Sigmoid colon (tissue), 7 donors: Measurements from ENCODE around the gene PACS1. TPM values are rescaled to one million over a fixed set of nuclear protein-coding genes. Genes with fewer than 3 reads are reported as not detected.

Experiments used
- DNase-seq: peaks from one replicate; pipeline ENCODE4 v3.0.0-alpha.2; 2019
- H3K27ac ChIP-seq, 4 donors: fragments of 200-600 bp; sonication (generic); one replicate each; pipeline ENCODE4 v1.5.1; 2016 to 2019; ENCODE audit warnings: mild to moderate bottlenecking in 1 of 4
- H3K27me3 ChIP-seq, 3 donors: fragments of 200-600 bp; sonication (generic); one replicate each; pipeline ENCODE4 v1.5.1; 2019; ENCODE audit warnings: mild to moderate bottlenecking in 1 of 3
- H3K36me3 ChIP-seq, 4 donors: fragments of 200-600 bp; sonication (generic); one replicate each; pipeline ENCODE4 v1.5.1; 2016 to 2019
- H3K4me1 ChIP-seq, 4 donors: fragments of 200-600 bp; sonication (generic); one replicate each; pipeline ENCODE4 v1.5.1; 2017 to 2019
- H3K4me3 ChIP-seq, 4 donors: fragments of 200-600 bp; sonication (generic); one replicate each; pipeline ENCODE4 v1.5.1; 2017 to 2019; ENCODE audit warnings: mild to moderate bottlenecking in 2 of 4, moderate library complexity in 1 of 4
- H3K9me3 ChIP-seq, 4 donors: fragments of 200-600 bp in 3 of 4; sonication (generic) in 3 of 4; one replicate each; pipeline versions ENCODE4 v1.5.1 to v1.6.1; 2013 to 2019
- CTCF ChIP-seq, 4 experiments: fragments of 450-650 bp in 3 of 4; fragments of 200-600 bp in 1 of 4; IDR thresholded peaks; one replicate each; pipeline ENCODE4 v1.5.1; 2016 to 2019; ENCODE audit warnings: antibody characterized with exemption in 4 of 4, mild to moderate bottlenecking in 3 of 4, moderate library complexity in 2 of 4
- EP300 ChIP-seq, 4 donors: sonication (generic); formaldehyde crosslinking; IDR thresholded peaks; one replicate each; pipeline ENCODE4 v1.6.1; 2017; ENCODE audit warnings: antibody characterized with exemption in 4 of 4
- POLR2A ChIP-seq, 2 donors: fragments of 450-650 bp; IDR thresholded peaks; one replicate each; pipeline ENCODE4 v1.6.1; 2016; ENCODE audit warnings: antibody characterized with exemption in 2 of 2, mild to moderate bottlenecking in 2 of 2, moderate library complexity in 2 of 2
- POLR2AphosphoS5 ChIP-seq, 4 donors: sonication (generic); formaldehyde crosslinking; IDR thresholded peaks; one replicate each; pipeline ENCODE4 v1.6.1; 2017; ENCODE audit warnings: antibody characterized with exemption in 4 of 4
- WGBS, 2 donors: extraction: QIAGEN DNeasy Blood & Tissue Kit; methylation state at CpG; one replicate each; pipeline ENCODE4 v1.1.7; 2013; 5-methylcytosine and 5-hydroxymethylcytosine counted together
- intact Hi-C: fragments of 100-400 bp; cut with DNase I; formaldehyde crosslinking; loops from one replicate; pipeline ENCODE4 v1.15.1; 2023
- polyA plus RNA-seq, 3 donors: library from polyadenylated mRNA; stranded (reverse); fragments of 200-250 nt; gene quantifications; one replicate each; pipeline ENCODE4 v1.2.3, GENCODE V29; 2013
- total RNA-seq, 4 donors: library from RNA; depleted of rRNA; stranded (reverse); fragments of >200 nt; gene quantifications; one replicate each; pipeline ENCODE4 v1.1.0, GENCODE V29; 2016
- donor health status: healthy with polysubstance abuse.
- donor health status: Bipolar disorder and iron deficiency.
- donor health status: healthy.

The PACS1 gene
- total and polyA plus RNA-seq, 7 donors = 2.1 to 75.9 (median 22.8) TPM

GRCh38 chr11:66119348-66120133, 49.5 kb downstream of the PACS1 start:
- TF ChIP-seq POLR2AphosphoS5 (IDR thresholded peaks at IDR 0.05) (no peak), EP300 (IDR thresholded peaks at IDR 0.05) (no peak), CTCF (IDR thresholded peaks at IDR 0.05) (no peak), POLR2A (IDR thresholded peaks at IDR 0.05) (no peak)
- Histone ChIP-seq H3K36me3 (no peaks in the 10 kb centered on the region), H3K4me3 (no peak overlapping the region), H3K27ac (peak overlapping the region in 1 of 4 donors; percentile 43), H3K27me3 (no peaks in the 10 kb centered on the region), H3K4me1 (peaks cover 0 to 17% (median 5%) of the 10 kb centered on the region in 4 donors), H3K9me3 (no peaks in the 10 kb centered on the region)
- DNase-seq = no peak
- intact Hi-C loops = no loop called here
- 49 to 66% methylated on average over 5 of the region's 5 CpGs for WGBS, 2 donors

- no peaks in the 10 kb centered on the region for H3K9me3 ChIP-seq
- H3K36me3 ChIP-seq = no peaks in the 10 kb centered on the region
- TF ChIP-seq POLR2AphosphoS5 (IDR thresholded peaks at IDR 0.05) (no peak), POLR2A (IDR thresholded peaks at IDR 0.05) (no peak), CTCF (IDR thresholded peaks at IDR 0.05) (no peak), EP300 (IDR thresholded peaks at IDR 0.05) (no peak)
- H3K4me3 ChIP-seq = no peak overlapping the region
- no peaks in the 10 kb centered on the region for H3K27me3 ChIP-seq
- DNase-seq = no peak
- H3K4me1 ChIP-seq = peaks cover 0 to 27% (median 10%) of the 10 kb centered on the region in 4 donors
- no peak overlapping the region for H3K27ac ChIP-seq
- WGBS, 2 donors = 88 to 92% methylated on average over 2 of the region's 2 CpGs
- intact Hi-C loops = no loop called here
Measured at GRCh38 chr11:66121466-66121865, 51.4 kb downstream of the PACS1 start.

- 38 to 79% methylated on average over 6 of the region's 6 CpGs for WGBS, 2 donors
- TF ChIP-seq POLR2A (IDR thresholded peaks at IDR 0.05) (no peak), POLR2AphosphoS5 (IDR thresholded peaks at IDR 0.05) (peak in 1 of 4 donors; percentile 54)
- H3K9me3 ChIP-seq = no peaks in the 10 kb centered on the region
- no peak for DNase-seq
- H3K4me3 ChIP-seq = no peak overlapping the region
- H3K27me3 ChIP-seq = no peaks in the 10 kb centered on the region
- intact Hi-C loops = no loop called here
- peaks cover 0 to 37% (median 15%) of the 10 kb centered on the region in 4 donors for H3K4me1 ChIP-seq
- H3K27ac ChIP-seq = peak overlapping the region in 1 of 4 donors; percentile 33
- H3K36me3 ChIP-seq = no peaks in the 10 kb centered on the region
Measured at GRCh38 chr11:66123902-66124301, 53.8 kb downstream of the PACS1 start.

GRCh38 chr11:66124564-66124963, 54.5 kb downstream of the PACS1 start:
- Histone ChIP-seq H3K4me3 (no peak overlapping the region), H3K36me3 (no peaks in the 10 kb centered on the region), H3K27ac (no peak overlapping the region), H3K4me1 (peaks cover 0 to 30% (median 12%) of the 10 kb centered on the region in 4 donors), H3K9me3 (no peaks in the 10 kb centered on the region), H3K27me3 (no peaks in the 10 kb centered on the region)
- intact Hi-C loops = no loop called here
- WGBS, 2 donors = 96% methylated on average over 3 of the region's 3 CpGs
- no peak for DNase-seq
- TF ChIP-seq EP300 (IDR thresholded peaks at IDR 0.05) (no peak), CTCF (IDR thresholded peaks at IDR 0.05) (no peak), POLR2A (IDR thresholded peaks at IDR 0.05) (no peak), POLR2AphosphoS5 (IDR thresholded peaks at IDR 0.05) (no peak)

- intact Hi-C loops = no loop called here
- WGBS, 2 donors = 45 to 56% methylated on average over 3 of the region's 3 CpGs
Measured at GRCh38 chr11:66126064-66126463, 56.0 kb downstream of the PACS1 start.

More at GRCh38 chr11:66126064-66126463, 56.0 kb downstream of the PACS1 start:
- Histone ChIP-seq H3K27me3 (no peaks in the 10 kb centered on the region), H3K9me3 (no peaks in the 10 kb centered on the region), H3K36me3 (no peaks in the 10 kb centered on the region), H3K4me3 (no peak overlapping the region), H3K27ac (peak overlapping the region in 3 of 4 donors; percentile 50 to 63 (median 54)), H3K4me1 (peaks cover 0 to 27% (median 11%) of the 10 kb centered on the region in 4 donors)
- TF ChIP-seq POLR2AphosphoS5 (IDR thresholded peaks at IDR 0.05) = no peak
- TF ChIP-seq CTCF (IDR thresholded peaks at IDR 0.05) = no peak
- no peak for TF ChIP-seq POLR2A (IDR thresholded peaks at IDR 0.05)
- no peak for TF ChIP-seq EP300 (IDR thresholded peaks at IDR 0.05)
- no peak for DNase-seq
